DMS 273 (cell line): Measurements from ENCODE around the gene CD55.
"Not testable (repeated sequence)": the region's sequence is repeated elsewhere in the genome, so short reads cannot be mapped to it uniquely, and the experiment has no call there.

ENCODE experiments used
- DNase-seq: peaks from one replicate; lab custom pipeline; 2025; ENCODE audit not compliant: unreplicated experiment; lab: John Stamatoyannopoulos, UW

CD55 gene

DNA sequence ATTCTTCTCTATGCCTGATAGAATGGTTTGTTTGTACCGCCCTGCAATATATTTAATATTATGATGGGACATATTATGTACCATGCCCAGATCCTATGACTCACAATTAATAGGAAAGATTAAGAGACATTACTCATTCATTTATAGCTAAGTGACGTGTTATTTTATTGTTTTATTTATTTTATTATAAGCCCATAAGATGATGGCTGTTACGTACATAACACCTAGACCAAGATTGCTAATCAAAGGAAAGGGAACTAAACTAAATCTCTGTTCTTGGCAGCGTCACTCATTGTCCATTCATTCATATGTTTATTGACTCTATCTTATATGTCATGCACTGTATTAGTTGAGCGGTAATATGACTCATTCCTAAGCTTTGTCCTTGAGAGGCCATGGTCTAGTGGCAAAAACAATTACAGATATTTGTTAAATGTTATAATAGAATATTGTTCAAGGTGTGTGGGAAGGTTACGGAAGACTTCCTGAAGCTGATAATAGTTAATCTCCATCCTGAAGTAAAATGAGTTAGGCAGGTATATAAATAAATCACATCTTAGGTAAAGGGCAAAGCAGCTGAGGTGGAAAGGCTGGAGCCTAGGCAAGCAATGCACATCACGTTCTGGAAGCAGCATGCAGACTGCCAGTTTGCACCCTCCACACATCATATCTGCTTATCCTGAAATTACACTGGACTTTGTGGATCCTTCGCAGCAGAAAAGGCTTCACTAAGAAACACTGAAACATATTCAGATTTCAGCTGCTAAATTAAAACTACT is 16.6 kb upstream of the CD55 start:
- DNase-seq = no peak

DNA sequence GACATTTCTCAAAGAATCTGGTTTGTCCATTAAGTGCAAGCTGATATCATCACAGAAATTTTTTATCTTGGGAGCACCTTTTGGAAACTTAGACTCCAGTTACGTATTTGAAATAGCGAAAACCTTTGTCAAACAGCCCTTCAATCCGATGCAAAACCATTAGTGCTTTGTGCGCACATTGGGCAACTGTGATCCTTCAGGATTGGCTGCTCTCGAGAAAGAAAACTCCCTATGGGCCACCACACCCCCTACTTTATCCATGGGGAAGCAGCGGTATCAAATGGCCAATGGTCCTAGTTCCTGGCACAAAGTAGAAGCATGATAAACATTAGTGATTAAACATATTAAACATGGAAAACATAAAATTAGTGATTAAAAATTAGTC is 16.0 kb upstream of the CD55 start:
- no peak for DNase-seq

DNA sequence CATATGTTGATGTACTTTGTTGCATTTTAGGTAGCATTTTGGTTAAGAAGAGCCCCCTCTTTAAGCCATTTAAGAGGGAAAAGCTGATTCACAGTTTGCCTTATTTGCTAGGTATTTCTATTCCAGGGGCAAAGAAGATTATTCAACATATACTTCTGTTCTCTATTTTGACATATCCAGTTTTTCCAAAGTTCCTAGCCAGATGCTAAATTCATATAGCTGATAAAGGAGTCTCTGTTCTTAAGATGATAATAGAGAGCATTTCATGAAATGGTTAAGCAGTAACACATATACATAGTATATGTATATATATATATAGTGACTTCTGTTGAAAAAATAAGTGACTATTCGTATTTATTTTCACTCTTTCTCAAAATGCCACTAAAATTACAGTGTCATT is 15.5 kb upstream of the CD55 start:
- DNase-seq = no peak

DNA sequence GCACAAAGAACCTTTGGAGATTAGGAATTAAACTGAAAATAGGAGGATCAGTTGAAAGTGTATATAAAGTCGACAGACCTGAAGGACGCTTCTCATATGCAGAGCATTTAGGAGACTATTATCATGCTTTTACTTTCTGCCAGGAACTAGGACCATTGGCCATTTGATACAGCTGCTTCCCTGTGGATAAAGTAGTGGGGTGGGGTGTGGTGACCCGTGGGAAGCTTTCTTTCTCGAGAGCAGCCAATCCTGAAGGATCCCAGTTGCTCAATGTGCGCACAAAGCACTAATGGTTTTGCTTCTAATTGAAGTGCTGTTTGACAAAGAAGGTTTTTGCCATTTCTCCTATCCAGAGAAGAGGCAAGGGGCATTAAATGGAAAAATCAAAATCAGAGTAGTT is 14.9 kb upstream of the CD55 start:
- no peak for DNase-seq

DNA sequence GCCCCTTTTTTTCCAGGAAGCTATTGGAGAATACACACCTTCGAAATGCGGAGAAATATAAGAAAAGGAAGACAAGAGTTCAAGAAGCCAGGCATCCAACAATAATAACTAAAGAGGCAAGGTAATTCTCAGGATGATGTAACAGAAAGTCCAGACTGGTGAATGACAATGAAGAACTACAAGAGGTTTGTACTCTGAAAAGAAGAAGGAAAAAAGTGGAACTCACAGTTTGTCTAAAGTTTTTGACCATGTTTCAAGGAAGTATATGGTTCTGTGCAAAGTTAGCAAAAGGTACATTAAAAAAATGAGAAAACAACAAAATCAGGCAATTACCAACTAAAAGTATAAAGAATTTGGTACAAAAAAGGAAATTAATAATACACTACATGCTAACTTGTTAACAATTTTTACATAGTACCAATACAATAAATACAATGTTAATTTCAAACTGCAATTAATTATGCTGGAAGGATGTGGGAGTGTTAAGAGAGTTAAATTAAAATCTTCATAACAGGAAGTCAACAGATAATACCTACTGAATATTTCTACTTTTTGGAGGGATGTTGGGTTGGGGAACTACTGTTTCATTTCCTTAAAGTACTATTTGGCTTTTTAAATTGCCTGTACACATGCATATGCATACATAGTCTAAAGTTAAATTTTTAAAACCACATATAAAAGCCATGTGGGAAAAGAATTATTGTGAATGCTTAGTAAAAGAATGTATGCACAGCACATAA is 12.9 kb upstream of the CD55 start:
- DNase-seq = no peak

DNA sequence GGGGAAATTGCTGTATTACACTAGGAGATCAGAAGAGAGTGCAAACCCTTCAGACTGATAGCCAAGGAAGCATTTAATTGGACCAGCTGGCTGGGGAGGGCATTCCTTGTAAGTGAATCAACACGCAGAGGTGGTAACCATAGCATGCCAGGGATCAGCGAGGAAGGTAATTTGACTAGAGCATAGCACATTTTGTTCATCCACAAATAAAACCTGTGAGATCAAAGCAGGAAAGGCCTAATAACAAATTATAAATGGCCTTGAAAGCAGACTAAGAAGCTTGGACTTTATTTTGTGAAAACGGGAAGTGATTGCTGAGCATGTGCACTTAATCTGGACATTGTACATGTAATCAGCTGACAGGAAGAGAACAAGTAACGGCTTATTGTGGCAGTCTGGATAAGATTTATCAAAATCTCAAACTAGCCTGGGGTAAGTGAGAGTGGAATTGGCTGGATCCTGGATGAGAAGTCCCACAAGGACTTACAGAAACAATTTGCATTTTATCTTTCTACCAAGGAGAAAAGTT is 11.7 kb upstream of the CD55 start:
- DNase-seq = peak; percentile 63

- no peak for DNase-seq
Measured at GRCh38 chr1:207311888-207312603, 9.4 kb upstream of the CD55 start.

- DNase-seq = peak; percentile 66
Measured at GRCh38 chr1:207312604-207312920, 8.9 kb upstream of the CD55 start.

- DNase-seq = no peak
Measured at GRCh38 chr1:207313131-207313530, 8.3 kb upstream of the CD55 start.

GRCh38 chr1:207314816-207315215 is 6.7 kb upstream of the CD55 start:
- no peak for DNase-seq

DNA sequence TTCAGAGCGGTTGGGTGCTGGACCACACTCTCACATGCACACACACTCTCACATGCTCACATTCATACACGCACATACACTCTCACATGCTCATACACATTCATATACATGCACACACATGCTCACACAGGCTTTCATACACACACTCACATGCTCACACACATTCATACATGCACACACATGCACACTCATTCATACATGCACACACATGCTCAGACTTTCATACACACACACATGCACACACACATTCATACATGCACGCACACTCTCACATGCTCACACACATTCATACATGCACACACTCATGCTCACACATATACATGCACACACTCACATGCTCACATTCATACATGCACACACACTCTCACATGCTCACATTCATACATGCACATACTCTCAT is 6.0 kb upstream of the CD55 start:
- DNase-seq = no peak

GRCh38 chr1:207316141-207316540 is 5.3 kb upstream of the CD55 start:
- DNase-seq = no peak

GRCh38 chr1:207316622-207317391 is 4.7 kb upstream of the CD55 start:
- no peak for DNase-seq

GRCh38 chr1:207317561-207317960 is 3.9 kb upstream of the CD55 start:
- DNase-seq = no peak

- no peak for DNase-seq
Measured at GRCh38 chr1:207318072-207318619, 3.3 kb upstream of the CD55 start.

- no peak for DNase-seq
Measured at GRCh38 chr1:207319199-207319598, 2.3 kb upstream of the CD55 start.

DNA sequence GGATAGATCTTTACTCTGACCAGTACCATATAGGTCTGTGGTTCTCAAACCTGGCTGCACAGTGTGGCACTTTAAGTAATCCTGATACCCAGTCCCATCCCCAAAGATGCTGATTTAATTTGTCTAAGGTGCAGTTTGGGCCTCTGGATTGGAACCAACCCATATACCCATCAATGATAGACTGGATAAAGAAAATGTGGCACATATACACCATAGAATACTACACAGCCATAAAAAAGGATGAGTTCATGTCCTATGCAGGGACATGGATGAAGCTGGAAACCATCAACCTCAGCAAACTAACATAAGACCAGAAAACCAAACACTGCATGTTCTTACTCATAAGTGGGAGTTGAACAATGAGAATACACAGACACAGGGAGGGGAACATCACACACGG is 1.4 kb upstream of the CD55 start:
- DNase-seq = not testable (repeated sequence)

DNA sequence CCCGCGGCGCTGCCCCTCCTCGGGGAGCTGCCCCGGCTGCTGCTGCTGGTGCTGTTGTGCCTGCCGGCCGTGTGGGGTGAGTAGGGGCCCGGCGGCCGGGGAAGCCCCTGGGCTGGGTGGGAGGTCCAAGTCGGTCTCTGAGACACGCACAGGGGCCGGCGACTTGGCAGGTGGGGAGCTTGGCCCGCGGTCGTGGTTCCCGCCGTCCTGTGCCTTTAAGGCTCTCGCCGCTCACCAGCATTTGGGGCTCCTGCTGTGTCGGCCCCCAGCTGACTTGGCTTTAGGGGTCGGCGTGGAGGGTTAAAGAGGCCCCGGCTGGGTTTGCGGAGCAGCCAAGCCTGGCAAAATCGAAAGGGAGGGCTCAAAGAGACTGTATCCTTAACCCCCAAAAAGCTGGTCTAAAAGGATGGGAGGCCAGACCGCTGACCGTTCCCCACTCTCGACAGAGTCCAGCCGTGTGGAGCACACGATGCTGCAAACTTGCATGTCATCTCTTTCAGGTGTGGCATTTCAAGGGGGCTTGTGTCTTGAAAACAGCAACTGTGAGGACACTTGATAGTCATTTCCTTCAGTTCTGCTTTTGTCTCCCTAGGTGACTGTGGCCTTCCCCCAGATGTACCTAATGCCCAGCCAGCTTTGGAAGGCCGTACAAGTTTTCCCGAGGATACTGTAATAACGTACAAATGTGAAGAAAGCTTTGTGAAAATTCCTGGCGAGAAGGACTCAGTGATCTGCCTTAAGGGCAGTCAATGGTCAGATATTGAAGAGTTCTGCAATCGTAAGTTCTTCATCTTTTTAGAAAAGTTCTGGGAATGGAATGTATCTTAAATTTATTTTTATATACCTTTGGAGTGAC is 540 bp downstream of the CD55 start:
- peak; percentile 48 for DNase-seq

- DNase-seq = no peak
Measured at GRCh38 chr1:207323425-207324225, 2.1 kb downstream of the CD55 start.
